Panc1 (cell line): Measurements from ENCODE around the gene IQUB.

Experiments
- CTCF ChIP-seq: fragments of 450-650 bp; IDR thresholded peaks from 2 replicates; pipeline ENCODE4 v1.5.1; 2017; ENCODE audit warnings: mild to moderate bottlenecking
- POLR2AphosphoS5 ChIP-seq: IDR thresholded peaks from 2 replicates; pipeline ENCODE4 v1.6.1; 2012; ENCODE audit warnings: mild to moderate bottlenecking, low read depth, low read length, moderate library complexity
- REST ChIP-seq, 2 experiments: IDR thresholded peaks; 2 replicates each; pipeline ENCODE4 v1.6.1; 2011 to 2012; ENCODE audit warnings: low read depth in 2 of 2, control low read depth in 1 of 2, low read length in 1 of 2, mild to moderate bottlenecking in 1 of 2, moderate library complexity in 1 of 2; ENCODE audit not compliant: insufficient read depth in 1 of 2
- TCF7L2 ChIP-seq: IDR thresholded peaks from 2 replicates; pipeline ENCODE4 v1.6.1; 2011; ENCODE audit warnings: mild to moderate bottlenecking, low read depth, low read length, inconsistent platforms

GRCh38 chr7:123535517-123535916, 1.1 kb upstream of the IQUB start:
- TF ChIP-seq CTCF (no peak), REST (IDR thresholded peaks at IDR 0.05; ENCODE audit: insufficient read depth in 1 of 2, low read depth in 2 of 2, low read length in 1 of 2) (no peak), TCF7L2 (no peak), POLR2AphosphoS5 (no peak)
